HL-60/S4 (cell line): ENCODE measurements around the gene CLMN.
"Not testable (repeated sequence)": the region's sequence is repeated elsewhere in the genome, so short reads cannot be mapped to it uniquely, and the experiment has no call there.

ENCODE experiments used
- in situ Hi-C: fragments of 300-500 bp; cut with MboI; formaldehyde crosslinking; loops from 2 replicates; pipeline ENCODE4 v1.14.3; 2022; ENCODE audit warnings: low sequenced_read_pairs

The CLMN gene

DNA sequence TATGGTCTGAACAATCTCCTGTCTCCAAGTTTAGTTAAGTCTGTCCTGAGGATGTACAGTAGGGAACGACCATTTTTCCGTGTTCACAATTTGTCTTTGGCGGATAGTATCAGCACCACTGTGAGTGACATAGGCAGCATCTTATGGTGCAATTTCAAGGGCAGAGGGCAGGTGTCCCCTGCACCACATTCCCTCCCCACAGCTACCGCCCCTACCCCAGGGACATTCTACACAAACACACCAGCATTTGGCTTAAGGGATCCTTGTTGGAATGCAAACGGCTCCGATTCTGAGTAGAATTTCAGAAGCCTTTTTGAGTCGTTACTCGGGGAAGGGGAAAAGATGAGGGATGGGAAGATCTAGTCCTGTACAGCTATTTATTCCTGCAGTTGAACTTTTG lies 137.3 kb downstream of the CLMN start:
- in situ Hi-C loops, result no loop called here

DNA sequence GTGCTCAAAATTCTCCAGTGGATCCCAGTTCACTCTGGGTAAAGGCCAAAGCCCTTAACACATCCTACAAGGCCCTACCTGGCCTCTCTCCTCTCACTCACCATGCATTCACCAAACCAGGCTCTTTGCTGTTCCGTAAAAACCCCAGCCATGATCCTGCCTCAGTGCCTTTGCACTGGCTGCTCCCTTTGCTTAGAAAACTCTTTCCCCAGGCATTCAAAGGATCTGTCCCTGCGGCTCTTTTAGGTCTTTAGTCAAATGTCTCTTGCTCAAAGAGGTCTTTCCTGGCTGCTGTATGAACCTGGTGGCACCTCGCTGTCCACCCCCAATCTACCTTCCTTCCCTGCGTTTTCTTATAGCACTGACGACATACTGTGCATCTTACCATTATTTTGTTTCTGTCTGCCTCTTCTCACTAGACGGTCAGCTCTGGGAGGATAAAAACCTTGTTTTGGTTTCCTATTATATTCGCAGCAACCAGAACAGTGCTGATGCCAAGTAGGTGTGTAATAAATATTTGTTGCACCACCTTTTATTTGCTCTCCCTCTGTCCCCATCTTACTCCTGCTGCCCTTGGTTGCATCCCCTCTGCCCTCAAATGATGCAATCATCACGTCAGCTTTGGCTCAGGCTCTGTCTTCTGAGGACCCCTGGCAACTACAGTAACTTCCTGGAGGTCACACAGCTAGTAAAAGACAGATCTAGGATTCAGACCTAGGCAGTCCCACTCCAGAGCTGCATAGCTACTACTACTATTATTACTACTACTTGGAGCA lies 138.6 kb downstream of the CLMN start:
- in situ Hi-C loops, result no loop called here

DNA sequence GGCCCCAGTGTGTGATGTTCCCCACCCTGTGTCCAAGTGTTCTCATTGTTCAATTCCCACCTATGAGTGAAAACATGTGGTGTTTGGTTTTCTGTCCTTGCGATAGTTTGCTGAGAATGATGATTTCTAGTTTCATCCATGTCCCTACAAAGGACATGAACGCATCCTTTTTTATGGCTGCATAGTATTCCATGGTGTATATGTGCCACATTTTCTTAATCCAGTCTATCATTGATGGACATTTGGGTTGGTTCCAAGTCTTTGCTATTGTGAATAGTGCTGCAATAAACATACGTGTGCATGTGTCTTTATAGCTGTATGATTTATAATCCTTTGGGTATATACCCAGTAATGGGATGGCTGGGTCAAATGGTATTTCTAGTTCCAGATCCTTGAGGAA lies 144.0 kb downstream of the CLMN start:
- in situ Hi-C loops, result not testable (repeated sequence)

DNA sequence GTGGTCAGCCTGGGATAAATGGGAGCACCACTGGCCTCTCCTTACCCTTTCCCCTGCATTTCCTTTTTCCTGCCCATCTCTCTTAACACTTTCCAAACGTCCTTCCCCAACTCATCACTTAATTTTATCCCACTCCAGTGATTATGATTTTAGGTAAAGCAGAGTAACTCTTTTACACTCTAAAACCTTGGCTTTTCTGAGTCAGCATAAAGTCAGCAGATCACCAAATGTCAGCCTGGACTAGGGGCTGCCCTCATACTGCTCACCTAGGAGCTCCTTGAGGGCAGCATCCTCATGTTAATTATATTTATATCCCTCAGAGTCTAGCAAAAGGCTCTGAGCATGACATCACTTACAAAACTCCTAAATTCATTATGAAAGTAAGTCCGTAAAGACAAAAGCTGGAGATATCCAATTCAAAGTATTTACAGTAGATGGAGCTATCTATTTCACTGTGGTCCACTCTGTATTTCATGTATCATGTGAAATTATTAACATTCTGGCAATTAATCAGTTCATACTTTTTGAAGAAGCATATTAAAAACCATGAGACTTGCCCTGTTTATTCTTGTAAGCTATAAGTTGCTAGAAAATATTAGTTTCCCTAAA lies 145.4 kb downstream of the CLMN start:
- in situ Hi-C loops, result no loop called here

DNA sequence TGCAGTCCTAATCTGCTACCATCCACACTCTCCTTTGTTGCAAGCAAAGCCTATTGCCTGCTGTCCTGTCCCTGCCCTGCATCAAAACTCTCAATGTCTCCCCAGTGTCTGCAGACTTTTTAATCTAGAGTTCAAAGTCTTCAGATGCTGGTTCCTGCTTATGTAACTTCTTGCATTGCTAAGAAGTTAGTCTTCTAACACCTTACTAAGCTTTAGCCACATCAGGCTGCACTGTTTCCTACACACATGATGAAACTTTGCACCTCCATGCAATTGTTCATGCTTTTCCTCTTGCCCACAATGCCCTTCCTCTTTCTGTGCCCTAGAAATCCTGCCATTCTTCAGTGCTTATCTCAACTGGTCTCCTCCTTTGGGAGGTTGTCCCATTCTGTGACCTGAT lies 146.2 kb downstream of the CLMN start:
- in situ Hi-C loops, result no loop called here

DNA sequence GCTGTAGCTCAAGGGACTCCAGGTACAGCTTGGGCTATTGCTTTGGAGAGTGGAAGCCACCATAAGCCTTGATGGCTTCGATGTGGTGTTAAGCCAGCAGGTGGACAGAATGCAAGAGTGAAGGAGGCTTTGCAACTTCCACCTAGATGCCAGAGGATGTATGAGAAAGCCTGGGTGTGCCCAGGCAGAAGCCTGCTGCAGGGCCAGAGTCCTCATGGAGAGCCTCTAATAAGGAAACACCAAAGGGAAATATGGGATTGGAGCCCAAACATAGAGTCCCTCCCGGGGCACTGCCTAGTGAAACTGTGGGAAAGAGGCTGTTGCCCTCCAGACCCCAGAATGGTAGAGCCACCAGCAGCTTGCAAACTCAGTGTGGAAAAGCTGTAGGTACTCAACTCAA lies 152.5 kb downstream of the CLMN start:
- in situ Hi-C loops, result no loop called here

DNA sequence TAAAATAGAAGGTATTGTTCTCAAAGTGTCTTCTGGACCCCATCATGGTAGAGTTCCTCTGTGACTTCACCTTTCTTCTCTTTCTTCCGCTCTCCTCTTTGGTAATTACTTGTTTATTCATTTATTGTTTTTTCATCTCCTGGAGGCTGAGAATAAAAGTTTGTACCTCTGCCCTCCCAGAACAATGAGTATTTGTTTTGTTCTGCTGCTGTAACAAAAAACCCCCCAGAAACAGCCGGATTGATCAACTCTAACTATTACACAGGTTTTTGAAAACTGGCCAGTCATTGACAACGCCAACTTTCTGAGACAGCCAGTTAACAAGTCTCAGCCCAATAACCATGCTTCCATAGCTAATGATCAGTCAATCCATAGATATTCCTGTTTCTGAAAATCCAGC lies 154.2 kb downstream of the CLMN start:
- in situ Hi-C loops, result no loop called here

DNA sequence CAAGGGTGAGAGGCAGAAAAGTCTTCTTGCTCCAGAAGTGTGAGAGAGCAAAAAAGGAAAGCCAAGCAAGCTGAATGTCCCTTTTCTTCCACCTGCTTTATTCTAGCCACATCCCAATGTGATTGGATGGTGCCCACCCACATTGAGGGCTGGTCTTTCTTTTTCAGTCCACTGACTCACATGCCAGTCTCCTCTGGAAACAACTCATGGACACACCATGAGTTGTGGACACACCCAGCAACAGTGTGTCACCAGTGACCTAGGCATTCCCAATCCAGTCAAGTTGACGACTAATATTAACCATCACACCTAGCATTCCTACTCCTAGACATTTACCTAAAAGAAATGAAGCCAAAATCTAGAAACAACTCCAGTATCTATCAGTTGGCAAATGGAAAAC lies 155.2 kb downstream of the CLMN start:
- in situ Hi-C loops, result no loop called here

DNA sequence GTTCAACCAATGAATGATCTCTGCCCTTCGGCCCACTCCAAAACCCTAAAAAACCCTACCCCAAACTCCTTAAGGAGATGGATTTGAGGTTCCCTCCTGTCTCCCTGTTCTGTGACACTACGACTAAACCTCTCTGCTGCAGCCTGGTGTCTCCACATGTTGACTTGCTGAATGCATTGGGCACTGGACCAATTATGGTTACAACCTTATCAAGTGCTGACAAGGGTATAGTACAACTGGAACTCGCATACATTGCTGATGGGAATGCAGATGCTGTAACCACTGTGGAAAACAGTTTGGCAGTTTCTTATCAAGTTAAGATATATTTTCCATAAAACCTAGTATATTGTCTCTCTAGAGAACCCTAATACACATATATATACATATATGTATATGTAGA lies 156.0 kb downstream of the CLMN start:
- in situ Hi-C loops, result no loop called here

DNA sequence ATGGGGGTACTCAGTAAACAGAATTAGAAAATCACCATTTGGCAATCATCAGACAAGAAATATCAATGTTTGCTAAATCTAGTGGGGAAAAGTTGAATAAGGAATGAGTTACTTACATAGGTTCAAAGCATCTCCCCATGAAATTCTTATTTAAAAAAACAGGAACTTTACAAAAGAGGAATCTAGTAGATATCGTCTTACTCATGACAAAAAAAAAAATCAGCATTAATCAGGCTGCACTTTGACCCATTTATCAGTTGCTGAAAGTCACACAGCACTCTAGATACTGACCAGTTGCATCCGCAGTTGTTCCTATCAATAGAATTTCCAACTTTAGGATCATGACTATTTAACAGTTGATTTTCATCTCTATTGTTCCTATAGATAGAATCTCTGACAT lies 156.6 kb downstream of the CLMN start:
- in situ Hi-C loops, result no loop called here

DNA sequence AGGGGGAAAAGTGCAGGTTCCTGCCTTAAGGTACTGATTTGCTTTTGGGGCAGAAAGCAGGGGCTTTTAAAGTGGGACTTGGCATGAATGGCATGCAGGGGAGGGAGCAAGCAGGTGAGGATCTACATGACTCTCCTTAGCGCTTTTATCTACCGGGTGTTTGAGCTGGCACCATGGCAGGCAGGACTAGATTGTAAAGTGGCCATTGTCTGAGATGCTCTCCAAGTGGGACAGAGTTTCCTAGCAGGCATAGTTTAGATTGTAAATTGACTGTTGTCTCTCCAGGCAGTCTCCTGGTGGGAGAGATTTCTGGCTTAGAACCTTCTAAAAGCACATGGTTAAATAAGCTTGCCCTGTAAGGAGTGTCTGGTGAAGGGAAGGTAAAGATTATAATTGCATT lies 157.1 kb downstream of the CLMN start:
- in situ Hi-C loops, result no loop called here

DNA sequence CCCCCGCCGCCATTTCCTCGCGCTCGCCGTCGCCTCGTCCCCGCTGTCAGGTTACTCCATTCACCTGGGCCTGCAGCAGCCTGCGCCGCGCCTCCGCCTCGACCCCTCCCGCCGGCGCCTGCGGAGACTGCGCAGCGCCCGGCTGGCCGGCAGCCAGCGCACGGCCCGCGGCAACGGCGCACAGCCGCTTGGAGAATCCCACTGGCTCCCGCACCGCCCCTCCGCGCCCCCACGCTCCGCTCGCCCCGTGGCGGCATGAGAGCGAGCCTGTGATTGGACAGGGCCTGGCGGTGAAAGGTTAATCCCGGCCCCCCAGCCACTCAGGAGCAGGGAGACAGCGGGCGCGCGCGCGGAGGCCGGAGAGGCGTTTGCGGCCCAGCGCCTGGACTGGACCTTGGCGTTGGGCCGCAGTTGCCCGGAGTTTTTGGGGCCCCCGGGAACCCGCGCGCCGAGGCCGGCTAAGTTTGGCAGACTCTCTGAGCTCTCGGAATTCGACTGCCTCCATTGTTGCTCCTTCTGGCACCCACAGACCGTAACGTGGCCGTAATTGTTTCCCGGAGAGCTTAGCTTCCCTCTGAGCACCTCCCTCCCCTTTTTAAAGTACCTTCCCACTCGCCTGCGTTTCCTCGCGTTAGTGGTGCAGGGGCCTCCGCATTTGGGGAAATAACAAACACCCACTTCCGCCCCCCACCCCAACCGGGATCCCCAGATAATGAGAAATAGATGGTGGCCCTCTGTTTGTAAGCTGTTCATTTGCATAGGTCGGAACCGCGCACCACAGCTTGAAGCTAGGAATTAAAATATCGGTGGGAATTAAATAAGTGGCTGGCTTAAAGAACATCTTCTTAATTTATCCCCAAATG lies 162.2 kb downstream of the CLMN start, which contains the start of gene DICER1:
Gene DICER1 (minus strand): TSS at position 203 of the 863 bp plus-strand sequence. CDS start 24,071 bp downstream, outside the sequence.
- in situ Hi-C loops, result no loop called here

DNA sequence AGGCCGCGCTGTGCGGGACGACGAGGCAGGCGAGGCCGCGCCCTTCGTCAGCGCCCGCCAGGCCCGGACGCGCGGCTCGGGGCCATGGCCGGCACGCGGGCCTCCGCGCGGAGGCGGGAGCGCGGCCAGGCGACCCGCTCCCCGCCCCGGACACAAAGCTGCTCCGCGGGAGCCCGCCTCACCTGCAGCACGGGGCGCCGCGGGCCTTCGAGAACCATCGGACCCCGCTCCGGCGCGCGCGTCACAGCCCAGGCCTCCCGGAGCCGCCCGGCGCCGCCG lies 162.7 kb downstream of the CLMN start:
- in situ Hi-C loops, result no loop called here

DNA sequence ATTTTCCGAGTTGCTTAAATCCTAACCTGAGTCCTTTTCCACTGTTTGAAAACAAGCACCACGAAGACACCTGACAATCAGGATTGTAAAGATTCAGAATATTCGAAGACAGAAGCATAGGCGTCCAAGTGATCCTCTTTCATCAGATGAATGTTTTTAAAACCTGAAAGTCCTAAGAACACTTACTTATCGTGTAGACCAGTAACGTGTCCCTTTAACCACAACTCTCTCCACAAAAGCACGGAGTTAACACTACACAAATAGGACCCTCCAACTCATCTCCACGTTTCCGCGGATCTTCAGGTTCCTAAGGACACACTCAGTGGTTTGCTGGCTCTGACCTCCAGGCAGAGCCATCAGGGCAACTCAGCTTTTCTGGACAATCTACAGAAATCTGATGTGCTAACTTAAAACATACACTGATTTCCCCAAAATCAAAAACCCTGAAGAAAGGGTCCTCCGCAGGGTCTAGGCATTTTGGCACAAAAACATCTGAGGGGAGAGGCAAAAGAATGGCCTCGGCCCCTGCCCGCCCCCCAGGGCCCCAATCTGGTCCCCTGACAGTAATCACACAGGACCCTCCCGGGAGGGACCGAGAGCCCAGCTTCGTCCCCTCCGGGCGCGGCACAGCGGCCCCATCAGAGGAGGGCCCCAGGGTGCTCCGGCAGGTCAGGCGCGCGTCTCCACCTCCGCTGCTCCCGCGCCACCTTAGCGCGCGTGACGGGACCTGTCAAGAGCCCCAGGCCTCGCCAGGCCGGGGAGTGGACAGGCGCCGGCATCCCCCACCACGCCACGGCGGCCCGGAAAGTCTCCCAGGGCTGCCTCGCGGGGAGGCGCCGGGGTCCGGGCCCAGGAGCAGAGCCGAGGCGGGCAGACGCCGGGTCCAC lies 163.3 kb downstream of the CLMN start:
- in situ Hi-C loops, result no loop called here

DNA sequence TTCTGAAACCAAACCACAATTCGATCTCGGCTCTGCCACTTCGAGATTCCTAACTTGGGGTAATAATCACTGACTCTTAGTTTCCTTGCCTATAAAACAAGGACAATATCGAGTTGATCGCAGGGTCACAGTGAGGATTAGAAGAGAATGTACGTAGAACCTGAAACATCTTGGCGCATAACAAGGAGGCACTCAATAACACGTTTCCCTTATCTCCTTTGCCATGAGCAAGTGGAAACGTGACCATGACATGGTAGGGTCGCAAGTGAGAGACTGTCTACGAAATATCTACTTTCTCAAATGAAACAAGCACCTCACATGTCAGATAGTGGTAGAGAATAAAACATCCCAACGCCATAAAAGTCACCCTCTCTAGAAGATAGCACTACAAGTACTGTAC lies 164.7 kb downstream of the CLMN start:
- in situ Hi-C loops, result no loop called here

DNA sequence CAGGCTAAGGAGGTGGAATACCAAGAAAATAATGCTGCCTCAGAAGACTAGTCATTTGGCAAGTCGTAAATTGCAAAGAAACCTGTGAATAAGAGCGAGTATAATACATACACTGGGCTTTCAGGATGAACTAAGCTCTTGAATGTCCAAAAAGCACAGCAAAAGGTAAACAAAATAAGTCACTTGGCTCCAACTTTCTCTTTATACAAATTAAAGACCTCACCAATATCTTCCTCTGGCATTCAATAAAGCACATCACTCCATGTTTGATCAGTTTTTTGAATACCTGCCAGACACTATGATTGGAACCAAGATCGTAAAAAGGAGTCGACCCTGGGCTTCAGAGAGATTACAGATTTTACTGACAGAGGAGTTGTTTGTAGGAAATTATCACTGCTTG lies 165.8 kb downstream of the CLMN start:
- in situ Hi-C loops, result no loop called here

DNA sequence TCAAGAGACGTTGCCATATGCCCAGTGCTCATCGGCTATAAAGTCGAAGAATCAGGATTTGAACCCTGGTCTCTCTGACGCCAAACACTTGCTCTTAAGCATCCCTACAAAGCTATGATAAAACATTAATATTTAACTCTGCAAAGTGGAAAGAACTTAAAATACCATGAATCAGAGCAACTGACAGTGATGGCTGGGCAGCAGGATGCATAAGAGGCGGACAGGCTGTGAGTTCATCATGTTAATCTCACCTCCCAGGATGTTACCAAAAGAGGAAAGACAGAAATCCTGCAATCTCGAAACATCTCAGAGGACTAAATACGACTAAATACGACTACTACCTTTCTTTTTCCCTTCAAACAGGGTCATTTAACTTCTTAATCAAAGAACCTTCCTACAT lies 168.1 kb downstream of the CLMN start:
- in situ Hi-C loops, result no loop called here

DNA sequence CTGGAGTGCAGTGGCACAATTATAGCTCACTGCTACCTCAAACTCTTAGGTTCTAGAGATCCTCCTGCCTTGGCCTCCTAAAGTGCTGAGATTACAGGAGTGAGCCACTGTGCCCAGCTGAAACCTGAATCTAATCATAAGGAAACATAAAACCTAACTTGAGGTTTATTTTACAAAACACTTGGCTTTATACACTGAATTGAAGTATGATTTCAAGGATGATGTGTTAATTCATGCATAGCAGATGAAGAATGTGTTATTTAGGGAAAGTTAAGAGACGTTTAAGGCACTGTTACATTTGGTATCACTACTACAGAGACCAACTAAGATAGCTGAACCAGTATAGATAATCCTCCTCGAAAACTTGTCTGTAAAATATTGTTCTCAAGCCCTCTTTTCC lies 168.8 kb downstream of the CLMN start:
- in situ Hi-C loops, result no loop called here

DNA sequence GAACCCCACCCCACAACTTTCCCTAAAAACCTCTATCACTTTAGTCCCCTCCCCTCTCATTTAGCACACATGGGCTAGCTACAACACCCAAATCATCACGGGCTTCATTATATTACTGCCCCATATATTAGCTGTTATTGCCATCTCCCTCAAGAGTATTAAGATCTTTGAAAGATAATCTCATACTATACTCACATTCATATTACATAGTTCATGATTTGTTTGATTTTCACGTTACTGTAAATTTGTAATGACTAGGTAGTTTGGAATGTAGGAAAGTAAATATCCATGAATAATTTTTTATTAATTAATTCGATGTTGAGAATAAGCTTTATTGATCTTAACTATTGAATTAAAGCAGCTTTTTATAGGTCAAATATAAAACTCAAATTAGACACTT lies 170.3 kb downstream of the CLMN start:
- in situ Hi-C loops, result no loop called here

DNA sequence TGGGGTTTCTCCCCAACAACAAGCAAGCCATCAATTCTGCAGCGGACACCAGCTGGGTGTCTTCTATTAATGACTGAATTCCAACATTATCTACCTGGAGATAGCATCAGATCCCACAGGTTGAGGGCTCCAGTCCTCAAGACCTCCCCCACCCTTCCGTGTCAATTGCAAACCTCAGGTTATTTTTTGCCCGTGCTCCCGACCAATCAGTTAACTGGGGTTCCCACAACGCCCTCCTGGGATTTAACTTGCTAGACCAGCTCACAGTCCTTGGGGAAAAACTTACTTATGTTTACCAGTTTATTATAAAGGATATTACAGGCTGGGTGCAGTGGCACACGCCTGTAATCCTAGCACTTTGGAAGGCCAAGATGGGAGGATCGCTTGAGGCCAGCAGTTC lies 172.1 kb downstream of the CLMN start:
- in situ Hi-C loops, result no loop called here
